HG02798 (cell line): Measurements from ENCODE around the gene USP48.

Source experiments
- ATAC-seq: cut with Tn5 transposase; IDR thresholded peaks from one replicate; pipeline ENCODE4 v1.9.1; 2021; ENCODE audit warnings: mild to moderate bottlenecking; ENCODE audit not compliant: unreplicated experiment, poor library complexity

USP48 gene

DNA sequence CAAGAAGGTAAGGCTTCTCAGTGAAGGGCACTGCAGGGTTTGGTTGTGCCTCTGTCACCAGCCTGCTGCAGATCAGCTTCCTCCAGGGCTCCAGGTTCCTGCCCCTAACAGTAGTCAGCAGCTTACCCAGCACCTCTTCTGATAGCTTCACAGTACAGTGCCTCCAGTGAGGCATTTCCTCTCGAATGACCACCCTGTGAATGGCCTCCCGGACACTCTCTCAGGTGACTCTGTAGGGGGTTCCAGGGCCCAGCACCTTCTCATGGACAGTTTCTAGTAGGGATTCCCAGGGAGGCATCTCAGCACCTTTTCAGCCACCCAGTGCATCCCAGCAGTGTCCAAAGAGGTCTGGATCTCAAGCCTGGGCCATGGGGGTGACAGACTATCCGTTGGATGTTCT, 28.4 kb downstream of the USP48 start:
- ATAC-seq: no peak

DNA sequence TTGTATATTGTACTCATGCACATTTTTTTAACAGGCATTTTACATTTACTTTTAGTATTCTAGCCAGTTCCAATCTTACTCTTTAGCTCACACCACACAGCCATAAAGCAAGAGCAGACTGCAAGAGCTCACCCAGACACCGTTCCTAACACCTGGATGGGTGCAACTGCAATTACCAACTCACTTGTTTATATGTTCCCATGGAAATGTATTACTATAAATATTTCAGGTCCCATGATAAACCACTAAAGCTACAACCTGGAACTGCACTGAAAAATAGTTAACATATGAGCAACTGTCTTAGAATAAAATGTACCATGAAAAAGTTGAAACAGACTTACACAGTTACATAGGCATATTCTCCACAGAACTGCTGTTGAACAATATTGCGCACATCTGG, 30.8 kb downstream of the USP48 start:
- ATAC-seq: no peak

DNA sequence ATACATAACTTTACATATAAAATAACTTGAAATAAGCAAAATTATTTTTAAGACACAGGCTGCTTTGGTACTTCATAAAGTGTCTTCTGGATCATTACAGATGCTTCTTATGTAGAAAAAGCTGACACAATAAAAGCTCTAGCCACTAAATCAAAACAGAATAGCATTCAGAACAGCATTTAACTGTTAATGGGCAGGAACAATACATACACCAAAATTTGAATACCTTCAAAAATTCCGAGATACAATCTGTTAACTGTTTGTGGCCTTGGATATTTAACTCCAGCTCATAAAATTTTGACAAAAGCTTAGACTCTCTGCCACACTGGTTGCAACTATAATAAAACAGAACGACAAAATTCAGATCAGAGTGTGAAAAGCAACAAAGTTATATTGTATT, 31.7 kb downstream of the USP48 start:
- ATAC-seq: no peak

DNA sequence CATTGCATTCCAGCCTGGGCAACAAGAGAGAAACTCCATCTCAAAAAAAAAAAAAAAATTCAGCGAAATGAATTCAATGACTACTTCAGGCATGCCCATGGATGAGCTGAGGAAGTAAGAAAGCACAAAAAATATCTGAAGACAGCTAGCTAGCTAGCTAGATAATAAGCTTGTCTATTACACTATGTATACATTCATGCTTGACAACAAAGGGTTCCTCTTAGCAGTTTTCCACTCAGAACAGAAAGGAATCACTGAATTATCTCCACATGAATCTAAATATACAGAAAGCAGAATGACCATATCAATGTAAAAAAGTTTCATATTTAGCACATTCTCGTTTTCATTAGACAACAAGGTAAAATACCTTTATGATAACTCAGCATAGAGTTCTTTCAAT, 32.1 kb downstream of the USP48 start:
- no peak for ATAC-seq

DNA sequence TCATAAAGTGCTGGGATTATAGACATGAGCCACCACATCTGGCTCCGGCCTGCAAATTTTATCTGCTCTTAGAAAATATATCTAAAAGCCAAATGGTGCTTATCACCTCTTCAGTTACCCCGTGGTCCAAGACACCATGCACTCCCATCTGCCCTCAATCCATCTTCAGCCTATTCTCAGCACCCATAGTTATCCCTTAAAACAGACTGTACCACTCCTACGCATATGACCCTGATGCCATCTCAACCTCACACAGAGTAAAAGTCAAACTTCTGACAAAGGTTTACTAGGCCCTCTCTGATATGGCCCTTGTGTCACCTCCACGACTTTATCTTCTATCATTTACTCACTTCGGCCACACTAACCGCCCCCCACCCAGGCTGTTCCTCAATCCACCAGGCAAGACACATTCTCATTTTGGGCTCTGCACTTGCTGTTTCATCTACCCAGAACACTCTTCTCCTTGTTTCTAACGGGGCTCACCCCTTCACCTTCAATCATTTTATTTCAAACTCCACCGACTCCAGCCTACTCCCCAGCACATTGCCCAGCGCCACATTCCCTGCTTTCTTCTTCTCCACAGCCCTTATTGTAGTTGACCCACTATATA, 33.0 kb downstream of the USP48 start:
- no peak for ATAC-seq

DNA sequence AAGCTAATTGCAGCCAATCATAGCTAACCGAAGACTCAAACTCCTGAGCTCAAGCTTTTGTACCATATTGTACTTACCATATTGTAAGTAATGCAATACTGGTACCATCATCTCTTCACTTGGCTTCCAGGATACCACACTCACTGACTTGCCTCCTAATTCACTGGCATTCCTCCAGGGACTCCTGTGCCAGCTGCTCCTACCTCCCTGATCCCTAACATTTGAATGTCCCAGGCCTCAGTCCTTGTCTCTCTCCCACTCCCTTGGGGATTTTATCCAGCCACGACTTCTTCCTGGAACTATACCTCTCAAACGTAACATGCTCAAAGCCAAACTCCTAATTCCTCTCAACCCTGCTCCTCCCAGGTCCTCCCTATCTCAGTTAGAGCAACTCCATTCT, 33.8 kb downstream of the USP48 start:
- no peak for ATAC-seq

DNA sequence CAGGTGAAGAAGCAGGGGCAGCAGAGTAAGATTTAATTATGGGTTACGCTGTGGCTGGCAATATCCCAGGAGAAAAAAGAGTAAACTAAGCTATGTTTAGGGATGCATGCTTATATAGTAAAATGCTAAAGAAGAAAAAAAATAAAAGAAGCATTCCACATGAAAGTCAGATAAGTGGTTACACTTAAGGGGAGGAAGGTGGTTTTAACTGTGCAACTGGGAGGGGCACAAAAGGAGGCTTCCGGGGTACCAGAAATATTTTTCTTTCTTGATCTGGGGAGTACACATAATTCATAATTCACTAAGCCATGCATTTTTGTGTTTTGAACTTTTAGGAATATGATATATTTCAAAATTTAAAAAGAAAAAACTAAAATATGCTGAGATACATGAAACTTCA, 39.5 kb downstream of the USP48 start:
- ATAC-seq: no peak

- no peak for ATAC-seq
These were observed 40.4 kb downstream of the USP48 start for GRCh38 chr1:21742578-21742977.

- ATAC-seq: no peak
These were observed 41.7 kb downstream of the USP48 start for GRCh38 chr1:21741206-21741605.

DNA sequence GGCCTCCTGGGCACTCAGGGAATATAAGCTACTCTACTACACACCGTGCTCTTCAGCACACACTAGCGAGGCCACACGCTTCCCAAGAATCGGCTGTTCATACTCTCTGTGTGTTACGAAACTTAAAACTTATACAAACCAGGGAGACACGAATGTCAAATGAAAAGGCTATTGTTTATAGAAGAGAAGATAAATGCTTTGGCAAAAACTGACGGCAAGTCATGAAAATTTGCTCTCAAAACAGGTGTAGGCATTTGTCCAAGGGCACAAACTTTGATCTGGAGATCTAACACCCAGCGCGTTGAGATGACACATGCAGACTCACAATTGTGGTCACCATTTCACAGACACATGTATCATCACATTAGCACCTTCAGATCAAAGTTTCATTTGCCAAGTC, 46.1 kb downstream of the USP48 start:
- ATAC-seq: no peak

DNA sequence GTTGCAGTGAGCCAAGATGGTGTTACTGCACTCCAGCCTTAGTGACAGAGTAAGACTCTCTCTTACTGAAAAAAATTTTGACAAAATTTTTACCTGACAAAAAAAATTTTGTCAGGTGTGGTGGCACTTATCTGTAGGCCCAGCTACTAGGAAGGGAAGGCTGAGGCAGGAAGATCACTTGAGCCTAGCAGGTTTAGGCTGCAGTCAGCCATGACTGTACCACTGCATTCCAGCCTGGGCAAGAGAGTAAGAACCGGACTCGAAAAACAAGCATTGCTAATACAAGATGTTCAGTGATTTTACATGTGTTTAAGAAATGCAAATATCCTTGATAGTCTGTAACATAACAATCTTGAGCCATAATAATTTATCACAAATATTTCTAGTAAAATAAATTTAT, 46.9 kb downstream of the USP48 start:
- ATAC-seq: no peak

DNA sequence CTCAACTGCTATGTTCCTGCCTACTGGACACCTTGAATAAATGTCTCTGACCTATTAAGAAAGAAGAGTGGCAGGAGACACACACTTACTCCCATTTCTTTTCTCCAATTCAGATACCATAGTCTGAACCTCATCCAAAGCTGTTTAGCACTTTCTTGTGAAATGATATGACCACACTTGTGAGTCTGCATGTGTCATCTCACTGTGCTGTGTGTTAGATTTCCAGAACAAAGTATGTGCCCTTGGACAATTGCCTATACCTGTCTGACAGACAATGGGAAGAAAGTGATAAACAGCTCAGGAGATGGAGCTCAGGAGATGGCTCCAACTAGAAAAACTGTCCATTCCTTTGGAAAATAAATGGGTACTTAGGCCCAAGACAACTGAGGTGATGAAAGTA, 48.4 kb downstream of the USP48 start:
- no peak for ATAC-seq

- ATAC-seq: no peak
These were observed 50.3 kb downstream of the USP48 start for GRCh38 chr1:21732664-21733063.

- ATAC-seq: no peak
These were observed 57.1 kb downstream of the USP48 start for GRCh38 chr1:21725748-21726392.

- ATAC-seq: no peak
These were observed 58.4 kb downstream of the USP48 start for GRCh38 chr1:21724570-21724969.

- no peak for ATAC-seq
These were observed 58.9 kb downstream of the USP48 start for GRCh38 chr1:21724098-21724497.

GRCh38 chr1:21721295-21721985, 61.5 kb downstream of the USP48 start:
- ATAC-seq: no peak

- no peak for ATAC-seq
These were observed 66.8 kb downstream of the USP48 start for GRCh38 chr1:21716169-21716568.

DNA sequence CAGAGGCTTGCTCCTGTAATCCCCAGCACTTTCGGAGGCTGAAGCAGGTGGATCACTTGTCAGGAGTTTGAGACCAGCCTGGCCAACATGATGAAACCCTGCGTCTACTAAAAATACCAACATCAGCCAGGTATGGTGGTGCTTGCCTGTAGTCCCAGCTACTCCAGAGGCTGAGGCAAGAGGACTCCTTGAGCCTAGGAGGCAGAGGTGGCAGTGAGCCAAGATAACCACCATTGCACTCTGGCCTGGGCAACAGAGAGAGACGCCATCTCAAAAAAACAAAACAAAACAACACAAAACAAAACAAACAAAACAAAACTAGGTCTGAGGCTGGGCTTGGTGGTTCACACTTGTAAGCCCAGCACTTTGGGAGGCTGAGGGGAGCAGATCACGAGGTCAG, 75.1 kb downstream of the USP48 start:
- no peak for ATAC-seq

DNA sequence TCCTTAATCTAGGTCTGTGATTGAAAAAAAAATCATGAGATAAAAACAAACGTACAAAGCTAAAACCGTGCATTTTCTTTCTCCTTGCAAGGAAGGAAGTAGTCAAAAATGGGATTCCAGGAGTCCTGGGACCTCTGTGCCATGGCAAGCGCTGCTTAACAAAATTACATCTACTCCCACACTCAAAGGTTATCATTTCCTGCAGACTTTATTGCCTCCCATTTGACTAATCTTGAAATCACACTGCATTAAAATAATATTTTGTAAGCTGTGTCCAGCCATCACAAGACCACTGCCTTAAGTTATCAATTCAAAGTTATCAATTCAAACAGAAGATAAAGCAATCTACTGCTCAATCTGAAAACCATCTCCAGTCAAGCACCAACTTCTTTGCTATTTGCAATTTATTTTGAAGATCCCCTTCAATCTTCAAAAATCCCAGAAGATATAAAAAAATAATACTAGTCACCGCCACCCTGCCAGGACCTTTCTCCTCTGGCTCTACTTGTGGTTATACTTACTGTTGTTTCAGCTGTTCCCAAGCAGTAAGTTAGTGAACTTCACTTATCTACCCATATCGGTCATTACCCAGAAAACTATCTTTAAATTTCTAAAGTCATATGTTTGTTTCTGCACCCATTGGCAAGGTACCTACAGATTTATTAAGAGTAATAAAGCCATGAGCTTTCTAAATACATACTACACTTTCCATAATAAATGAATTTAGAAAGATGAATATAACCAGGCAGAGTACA, 75.7 kb downstream of the USP48 start:
- no peak for ATAC-seq

GRCh38 chr1:21706151-21706835, 76.7 kb downstream of the USP48 start:
- ATAC-seq: no peak
